PC-9 (cell line): ENCODE data around the gene PAQR7. TPM values are rescaled to one million over a fixed set of nuclear protein-coding genes. Genes with fewer than 3 reads are reported as not detected.
A peak's percentile ranks its signal among the peaks of the same experiment; 100 is the strongest.

Source experiments
- BruUV-seq: library from RNA; stranded (reverse); fragments of 400-500 nt; replicated peaks from 2 replicates; lab custom pipeline; 2021; lab: Mats Ljungman, UMichigan
- CTCF ChIA-PET: fragments of 300-600 bp; sonication (Branson Sonifier 250); formaldehyde crosslinking; loops from one replicate; lab custom pipeline; 2022; ENCODE audit warnings: antibody characterized with exemption; lab: Charles Lee
- POLR2A ChIA-PET: fragments of 300-600 bp; sonication (Branson Sonifier 250); formaldehyde crosslinking; loops from one replicate; lab custom pipeline; 2022; ENCODE audit warnings: antibody characterized with exemption; ENCODE audit not compliant: unreplicated experiment; lab: Charles Lee
- DNase-seq, 2 experiments: peaks; one replicate each; pipeline versions ENCODE4 v3.0.0 to v3.0.0-alpha.2; 2015 to 2022; ENCODE audit warnings: mixed read lengths in 1 of 2
- H2AFZ ChIP-seq: fragments of 200-600 bp; sonication (generic); 2 replicates; pipeline ENCODE4 v1.8.1; 2017; ENCODE audit warnings: antibody characterized with exemption
- H3F3A ChIP-seq: fragments of 200-600 bp; sonication (generic); 2 replicates; pipeline ENCODE4 v1.8.1; 2017; ENCODE audit warnings: antibody characterized with exemption, mild to moderate bottlenecking, low read depth; ENCODE audit not compliant: insufficient read depth
- H3K27ac ChIP-seq: fragments of 200-600 bp; sonication (generic); 2 replicates; pipeline ENCODE4 v1.6.1; 2016; ENCODE audit warnings: mixed run types
- H3K27me3 ChIP-seq: fragments of 200-600 bp; sonication (generic); 2 replicates; pipeline ENCODE4 v1.6.1; 2016; ENCODE audit warnings: low read depth, mixed run types; ENCODE audit not compliant: insufficient read depth
- H3K36me3 ChIP-seq: fragments of 200-600 bp; sonication (generic); 2 replicates; pipeline ENCODE4 v1.6.1; 2016; ENCODE audit warnings: low read depth, mixed run types
- H3K4me1 ChIP-seq: fragments of 200-600 bp; sonication (generic); replicated peaks from 2 replicates; pipeline ENCODE4 v1.6.1; 2016; ENCODE audit warnings: mixed run types; ENCODE audit not compliant: insufficient read depth
- H3K4me2 ChIP-seq: fragments of 200-600 bp; sonication (generic); 2 replicates; pipeline ENCODE4 v1.6.1; 2017; ENCODE audit warnings: mixed run types
- H3K4me3 ChIP-seq: fragments of 200-600 bp; sonication (generic); 2 replicates; pipeline ENCODE4 v1.6.1; 2016; ENCODE audit warnings: mixed run types
- H3K79me2 ChIP-seq: fragments of 200-600 bp; sonication (generic); 2 replicates; pipeline ENCODE4 v1.6.1; 2017; ENCODE audit warnings: low read depth, mixed run types
- H3K9me2 ChIP-seq: fragments of 200-600 bp; sonication (generic); 2 replicates; pipeline ENCODE4 v1.8.1; 2017; ENCODE audit warnings: mild to moderate bottlenecking; ENCODE audit not compliant: insufficient read depth
- H3K9me3 ChIP-seq: fragments of 200-600 bp; sonication (generic); 2 replicates; pipeline ENCODE4 v1.8.1; 2016; ENCODE audit warnings: low read depth; ENCODE audit not compliant: insufficient read depth
- H4K20me1 ChIP-seq: fragments of 200-600 bp; sonication (generic); 2 replicates; pipeline ENCODE4 v1.8.1; 2017; ENCODE audit not compliant: insufficient read depth
- CTCF ChIP-seq: fragments of 200-600 bp; sonication (generic); conservative IDR thresholded peaks from 2 replicates; pipeline ENCODE4 v1.6.1; 2017; ENCODE audit warnings: mixed run types, antibody characterized with exemption, mild to moderate bottlenecking, moderate library complexity
- EZH2 ChIP-seq: fragments of 200-600 bp; sonication (generic); IDR thresholded peaks from 2 replicates; pipeline ENCODE4 v1.8.0; 2017; ENCODE audit warnings: antibody characterized with exemption, low read depth
- intact Hi-C: fragments of 100-400 bp; cut with micrococcal nuclease; formaldehyde crosslinking; loops from one replicate; pipeline ENCODE4 v1.10.0; 2022; ENCODE audit not compliant: unreplicated experiment
- total RNA-seq: library from RNA; stranded (reverse); gene quantifications from 2 replicates; pipeline ENCODE4 v1.2.3, GENCODE V29; 2021

The PAQR7 gene
- total RNA-seq, 1 experiment from 2014 or later = 34.0 TPM

- Histone ChIP-seq H3K9me2 (no peaks in the 10 kb centered on the region), H3K9me3 (no peaks in the 10 kb centered on the region), H3K27ac (0 out of 2 replicates have a peak overlapping the region, but pooled peaks have one; percentile 12), H3K4me3 (no peak overlapping the region), H3K4me1 (no peaks in the 10 kb centered on the region), H3K27me3 (no peaks in the 10 kb centered on the region), H3K79me2 (peaks cover 5% of the 10 kb centered on the region; the same call in 1 of the 2 replicates), H3F3A (peaks cover 4% of the 10 kb centered on the region; the same call in 1 of the 2 replicates), H4K20me1 (no peaks in the 10 kb centered on the region), H3K4me2 (no peak overlapping the region), H2AFZ (no peak overlapping the region), H3K36me3 (no peaks in the 10 kb centered on the region)
- TF ChIP-seq CTCF = peak; percentile 59
- TF ChIP-seq EZH2 = no peak
- BruUV-seq = no TSS peak
- POLR2A ChIA-PET = interaction anchor here (0.7 kb wide), 2 partner anchors 25 to 69 kb away, joined by 5 to 6 read pairs; no protein-coding TSS in a partner anchor
- CTCF ChIA-PET = interaction anchor here (0.6 to 1.0 kb wide), 3 partner anchors 38 to 160 kb away, joined by 3 to 7 read pairs (median 3); partner anchors contain the start of genes PAFAH2 and PAQR7
- intact Hi-C loops = loop anchor here (1.0 to 2.0 kb wide), 2 partner anchors 55 to 161 kb away; partner anchors contain the start of gene PAFAH2
- no peak for DNase-seq
Measured at GRCh38 chr1:25837262-25837875, 38.1 kb downstream of the PAQR7 start.

GRCh38 chr1:25836695-25837094 is 38.8 kb downstream of the PAQR7 start:
- Histone ChIP-seq H3K36me3 (no peaks in the 10 kb centered on the region), H3K9me3 (no peaks in the 10 kb centered on the region)
- no TSS peak for BruUV-seq

More at GRCh38 chr1:25836695-25837094, 38.8 kb downstream of the PAQR7 start:
- TF ChIP-seq EZH2 (no peak), CTCF (no peak)
- H4K20me1 ChIP-seq = no peaks in the 10 kb centered on the region
- peaks cover 4% of the 10 kb centered on the region; the same call in 1 of the 2 replicates for H3F3A ChIP-seq
- no peak overlapping the region for H3K27ac ChIP-seq
- H2AFZ ChIP-seq = no peak overlapping the region
- no peaks in the 10 kb centered on the region for H3K27me3 ChIP-seq
- no peak for DNase-seq
- peaks cover 5% of the 10 kb centered on the region; the same call in 1 of the 2 replicates for H3K79me2 ChIP-seq
- intact Hi-C loops = loop anchor here (1.0 to 2.0 kb wide), 2 partner anchors 56 to 162 kb away; partner anchors contain the start of gene PAFAH2
- no peak overlapping the region for H3K4me3 ChIP-seq
- H3K9me2 ChIP-seq = no peaks in the 10 kb centered on the region
- POLR2A ChIA-PET = interaction anchor here (0.7 kb wide), 2 partner anchors 24 to 70 kb away, joined by 5 to 6 read pairs; no protein-coding TSS in a partner anchor
- H3K4me2 ChIP-seq = no peak overlapping the region
- H3K4me1 ChIP-seq = no peaks in the 10 kb centered on the region
- CTCF ChIA-PET = interaction anchor here (0.6 to 1.0 kb wide), 3 partner anchors 38 to 161 kb away, joined by 3 to 7 read pairs (median 3); partner anchors contain the start of genes PAFAH2 and PAQR7
